Stimulated activated CD8-positive, alpha-beta memory T cell treated with anti-CD3 and anti-CD28 coated beads, Interleukin-12 subunit alpha, Interleukin-12 subunit beta, amount 100 ng/mL, for 4 hours (primary cell): ENCODE measurements around the gene PMP22.

Experiments
- DNase-seq: peaks from one replicate; pipeline ENCODE4 v3.0.0-alpha.2; 2020; ENCODE audit warnings: low read depth

PMP22 gene

GRCh38 chr17:15265131-15265530, at the start of gene PMP22:
PMP22 (minus strand) TSS chr17:15265326; CDS start chr17:15260727, 4,599 bp downstream.
- DNase-seq = no peak

- no peak for DNase-seq
Observed at GRCh38 chr17:15311996-15312395, 46.9 kb upstream of the PMP22 start.

GRCh38 chr17:15309793-15310192, 44.7 kb upstream of the PMP22 start:
- DNase-seq = no peak

GRCh38 chr17:15309236-15309635, 44.1 kb upstream of the PMP22 start:
- DNase-seq = no peak

- no peak for DNase-seq
Observed at GRCh38 chr17:15308758-15309157, 43.6 kb upstream of the PMP22 start.

- DNase-seq = no peak
Observed at GRCh38 chr17:15307710-15308111, 42.6 kb upstream of the PMP22 start.

- no peak for DNase-seq
Observed at GRCh38 chr17:15303851-15304250, 38.7 kb upstream of the PMP22 start.

GRCh38 chr17:15303268-15303667, 38.1 kb upstream of the PMP22 start:
- no peak for DNase-seq

- no peak for DNase-seq
Observed at GRCh38 chr17:15301845-15302244, 36.7 kb upstream of the PMP22 start.

GRCh38 chr17:15298176-15298575, 33.0 kb upstream of the PMP22 start:
- DNase-seq = no peak

GRCh38 chr17:15293558-15293957, 28.4 kb upstream of the PMP22 start:
- no peak for DNase-seq

GRCh38 chr17:15291674-15292361, 26.7 kb upstream of the PMP22 start:
- DNase-seq = no peak

- no peak for DNase-seq
Observed at GRCh38 chr17:15290605-15291004, 25.5 kb upstream of the PMP22 start.

GRCh38 chr17:15289285-15290183, 24.4 kb upstream of the PMP22 start:
- no peak for DNase-seq

GRCh38 chr17:15288859-15289258, 23.7 kb upstream of the PMP22 start:
- DNase-seq = no peak

- DNase-seq = no peak
Observed at GRCh38 chr17:15287538-15288267, 22.6 kb upstream of the PMP22 start.

- no peak for DNase-seq
Observed at GRCh38 chr17:15285466-15285865, 20.3 kb upstream of the PMP22 start.

- no peak for DNase-seq
Observed at GRCh38 chr17:15284537-15284936, 19.4 kb upstream of the PMP22 start.

- no peak for DNase-seq
Observed at GRCh38 chr17:15284107-15284506, 19.0 kb upstream of the PMP22 start.

- no peak for DNase-seq
Observed at GRCh38 chr17:15281909-15282308, 16.8 kb upstream of the PMP22 start.

GRCh38 chr17:15278924-15279477, 13.9 kb upstream of the PMP22 start:
- DNase-seq = no peak

GRCh38 chr17:15278380-15278779, 13.3 kb upstream of the PMP22 start:
- no peak for DNase-seq
